GM12878 (cell line): Measurements from ENCODE around the gene SPOP. TPM values are rescaled to one million over a fixed set of nuclear protein-coding genes. Genes with fewer than 3 reads are reported as not detected.

Experiments
- ATAC-seq: fragments of 200-7000 bp; cut with Tn5 transposase; 3 replicates; pipeline ENCODE4 v1.9.1; 2020; ENCODE audit warnings: mild to moderate bottlenecking, moderate library complexity
- BruUV-seq: library from RNA; stranded (reverse); fragments of 400-500 nt; replicated peaks from 2 replicates; lab custom pipeline; 2021; lab: Mats Ljungman, UMichigan
- CTCF ChIA-PET: fragments of 300-600 bp; sonication (Branson Sonifier 250); formaldehyde crosslinking; extraction: SDS; loops from one replicate; lab custom pipeline; 2021; ENCODE audit warnings: inconsistent platforms; lab: Yijun Ruan, JAX
- POLR2A ChIA-PET: fragments of 350-600 bp; formaldehyde crosslinking; extraction: SDS; loops from one replicate; lab custom pipeline; 2021; ENCODE audit warnings: inconsistent platforms; lab: Charles Lee
- RAD21 ChIA-PET: fragments of 300-600 bp; sonication (Branson Sonifier 250); formaldehyde crosslinking; loops from one replicate; lab custom pipeline; 2023; ENCODE audit warnings: antibody characterized with exemption; ENCODE audit not compliant: unreplicated experiment; lab: Charles Lee
- SMC1A ChIA-PET: fragments of 300-600 bp; sonication (Branson Sonifier 250); formaldehyde crosslinking; loops from one replicate; lab custom pipeline; 2023; ENCODE audit not compliant: unreplicated experiment, uncharacterized antibody; lab: Charles Lee
- DNase-seq: peaks from one replicate; pipeline ENCODE4 v3.0.0-alpha.2; 2011; ENCODE audit warnings: low read depth, low spot score
- FAIRE-seq: peaks from 3 replicates; lab custom pipeline; 2011; peaks lifted over from hg19 to GRCh38; lab: Jason Lieb, UNC
- H2AFZ ChIP-seq: 2 replicates; pipeline ENCODE4 v1.6.0; 2011; ENCODE audit warnings: low read depth, low read length, control low read depth; ENCODE audit not compliant: control insufficient read depth
- H3K27ac ChIP-seq: 2 replicates; pipeline ENCODE4 v1.5.1; 2011; ENCODE audit warnings: control low read depth; ENCODE audit not compliant: control insufficient read depth, insufficient read depth
- H3K27me3 ChIP-seq, 2 experiments: replicated peaks in 1 of 2; 2 replicates each; pipeline versions ENCODE4 v1.6.0 to v1.6.1; 2011; ENCODE audit warnings: low read length in 1 of 2; ENCODE audit not compliant: control insufficient read depth in 2 of 2, insufficient read depth in 2 of 2
- H3K36me3 ChIP-seq, 2 experiments: 2 replicates each; pipeline ENCODE4 v1.5.1; 2011; ENCODE audit warnings: low read length in 1 of 2; ENCODE audit not compliant: control insufficient read depth in 2 of 2, insufficient read depth in 2 of 2
- H3K4me1 ChIP-seq: 2 replicates; pipeline ENCODE4 v1.6.1; 2011; ENCODE audit warnings: mild to moderate bottlenecking, low read length, moderate library complexity, mixed read lengths; ENCODE audit not compliant: control insufficient read depth, insufficient read depth
- H3K4me2 ChIP-seq: 2 replicates; pipeline ENCODE4 v1.6.0; 2011; ENCODE audit warnings: control low read depth; ENCODE audit not compliant: control insufficient read depth, insufficient read depth
- H3K4me3 ChIP-seq: fragments of 200-600 bp; sonication (generic); 2 replicates; pipeline ENCODE4 v1.5.1; 2016
- H3K79me2 ChIP-seq: 2 replicates; pipeline ENCODE4 v1.6.0; 2011; ENCODE audit warnings: low read length; ENCODE audit not compliant: control insufficient read depth, insufficient read depth
- H3K9ac ChIP-seq: 2 replicates; pipeline ENCODE4 v1.8.0; 2011; ENCODE audit warnings: low read length, control low read depth, mixed read lengths; ENCODE audit not compliant: control insufficient read depth, insufficient read depth
- H3K9me3 ChIP-seq: replicated peaks from 3 replicates; pipeline ENCODE4 v1.5.1; 2011; ENCODE audit warnings: mild to moderate bottlenecking, low read length; ENCODE audit not compliant: control insufficient read depth, insufficient read depth
- H4K20me1 ChIP-seq: 2 replicates; pipeline ENCODE4 v1.6.0; 2011; ENCODE audit not compliant: control insufficient read depth, insufficient read depth
- CEBPZ ChIP-seq: fragments of 150-350 bp; IDR thresholded peaks from 2 replicates; pipeline ENCODE4 v1.6.1; 2016; ENCODE audit warnings: low read depth, low read length
- FOS ChIP-seq: IDR thresholded peaks from 3 replicates; pipeline ENCODE4 v1.6.1; 2011; ENCODE audit warnings: borderline replicate concordance; ENCODE audit not compliant: insufficient read length; ENCODE audit errors: extremely low read depth
- GABPA ChIP-seq: IDR thresholded peaks from 2 replicates; pipeline ENCODE4 v1.6.1; 2014; ENCODE audit warnings: antibody characterized with exemption, low read depth, mild to moderate bottlenecking, inconsistent platforms
- HDGF ChIP-seq: fragments of 450-650 bp; IDR thresholded peaks from 2 replicates; pipeline ENCODE4 v1.6.1; 2016; ENCODE audit warnings: antibody characterized with exemption
- HSF1 ChIP-seq: fragments of 150-350 bp; IDR thresholded peaks from 2 replicates; pipeline ENCODE4 v1.6.1; 2014; ENCODE audit warnings: mild to moderate bottlenecking, low read depth, low read length
- NRF1 ChIP-seq: conservative IDR thresholded peaks from 2 replicates; pipeline ENCODE4 v1.6.1; 2011; ENCODE audit warnings: mild to moderate bottlenecking, low read depth, low read length, improper control_type of control experiment
- PAX5 ChIP-seq: IDR thresholded peaks from 2 replicates; pipeline ENCODE4 v1.6.1; 2011; ENCODE audit warnings: low read depth, low read length, borderline replicate concordance
- RELB ChIP-seq: fragments of 450-650 bp; IDR thresholded peaks from 2 replicates; pipeline ENCODE4 v1.6.1; 2017; ENCODE audit warnings: low read depth, mild to moderate bottlenecking, moderate library complexity
- ZNF207 ChIP-seq: fragments of 450-650 bp; IDR thresholded peaks from 2 replicates; pipeline ENCODE4 v1.6.1; 2014; ENCODE audit warnings: antibody characterized with exemption, mild to moderate bottlenecking, borderline replicate concordance
- WGBS: methylation state at CpG from one replicate; pipeline ENCODE4 v1.1.6; 2016; ENCODE audit warnings: low lambda C conversion rate; ENCODE audit not compliant: insufficient replicate concordance, insufficient coverage; ENCODE audit errors: missing lambda C conversion rate; 5-methylcytosine and 5-hydroxymethylcytosine counted together
- in situ Hi-C: fragments of 300-500 bp; cut with MboI; formaldehyde crosslinking; loops from 9 replicates; pipeline ENCODE4 v1.14.3; 2018; ENCODE audit warnings: mixed read lengths
- intact Hi-C: fragments of 100-400 bp; cut with micrococcal nuclease; formaldehyde crosslinking; loops from one replicate; pipeline ENCODE4 v1.14.2; 2022; ENCODE audit not compliant: unreplicated experiment
- polyA plus RNA-seq, 11 experiments: library from polyadenylated mRNA; depleted of rRNA in 4 of 11; unstranded in 6 of 11; stranded (reverse) in 5 of 11; fragments of >200 nt; fragmentation: Nextera tagmentation in 4 of 11; fragmentation: Illumina TruSeq in 1 of 11; extraction: Ambion mirVana in 4 of 11; extraction: Trizol in 1 of 11; gene quantifications; 1 replicate in 1 of 11; 2 replicates in 10 of 11; pipeline versions ENCODE4 v1.2.1 to v1.2.3, GENCODE V29; 2011 to 2016; ENCODE audit warnings: inconsistent platforms in 2 of 11, missing spikeins in 2 of 11, low read depth in 1 of 11
- total RNA-seq, 4 experiments: library from RNA; depleted of rRNA in 3 of 4; stranded (reverse); fragments of >200 nt in 3 of 4; fragmentation: Illumina TruSeq in 1 of 4; extraction: Trizol in 1 of 4; gene quantifications; 2 replicates each; pipeline versions ENCODE4 v1.2.1 to v1.2.3, GENCODE V29; 2013 to 2021

SPOP gene
- total and polyA plus RNA-seq, 10 of the 15 experiments (the other 5 are each of a cell fraction or from before 2014, with no cell fraction given) = 35.1 to 80.4 (median 44.7) TPM

DNA sequence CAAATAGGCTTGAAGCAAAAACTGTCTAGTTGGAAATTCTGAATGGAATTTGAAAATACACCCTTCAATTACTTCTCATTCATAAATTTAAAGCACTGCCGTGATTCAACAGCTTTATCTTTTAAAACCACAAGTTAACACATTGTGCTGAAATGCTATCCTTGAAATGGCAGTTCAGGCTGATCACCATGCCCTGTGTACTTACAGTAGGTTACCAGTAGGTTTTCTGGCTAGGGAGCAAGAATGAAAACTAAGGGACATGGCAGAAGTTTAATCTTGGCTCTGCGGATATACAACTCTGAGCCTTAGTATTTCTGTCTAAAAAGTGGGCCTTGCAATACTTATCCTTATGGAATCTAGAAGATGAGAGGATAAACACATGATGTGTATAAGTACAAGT is 74.2 kb downstream of the SPOP start:
- Histone ChIP-seq H3K4me1 (no peaks in the 10 kb centered on the region), H4K20me1 (no peaks in the 10 kb centered on the region), H3K9me3 (no peaks in the 10 kb centered on the region), H3K4me2 (no peak overlapping the region), H3K9ac (no peak overlapping the region), H3K4me3 (no peak overlapping the region), H3K36me3 (peaks cover 10 to 16% of the 10 kb centered on the region in 2 experiments), H3K27ac (no peak overlapping the region), H3K27me3 (no peaks in the 10 kb centered on the region), H2AFZ (no peak overlapping the region), H3K79me2 (no peaks in the 10 kb centered on the region)
- in situ Hi-C loops = no loop called here
- ChIA-PET SMC1A (interaction anchor here (0.6 to 1.6 kb wide), 2 partner anchors 12 to 92 kb away, joined by 4 read pairs; no protein-coding TSS in a partner anchor), POLR2A (interaction anchor here (0.6 to 1.4 kb wide), 2 partner anchors 81 to 200 kb away, joined by 3 to 6 read pairs; no protein-coding TSS in a partner anchor), CTCF (interaction anchor here (1.6 kb wide), 1 partner anchor 491 kb away, joined by 3 read pairs; no protein-coding TSS in a partner anchor), RAD21 (no interaction called here)
- 97% methylated on average over 2 of the region's 2 CpGs for WGBS
- no peak for ATAC-seq
- BruUV-seq = no TSS peak
- DNase-seq = no peak
- TF ChIP-seq HSF1 = no peak
- no peak for TF ChIP-seq HDGF
- TF ChIP-seq ZNF207 = no peak
- TF ChIP-seq GABPA = no peak
- TF ChIP-seq PAX5 = no peak
- no peak for TF ChIP-seq FOS
- no peak for TF ChIP-seq NRF1
- TF ChIP-seq RELB = no peak
- no peak for TF ChIP-seq CEBPZ
- intact Hi-C loops = no loop called here
- no peak for FAIRE-seq
